T-cell (primary cell): ENCODE data around the gene UBA5. TPM values are rescaled to one million over a fixed set of nuclear protein-coding genes. Genes with fewer than 3 reads are reported as not detected.

Source experiments
- ATAC-seq, 4 experiments: fragments of 200-7000 bp in 3 of 4; fragments of 150-1000 bp in 1 of 4; cut with Tn5 transposase; replicated peaks in 1 of 4; 1 replicate in 3 of 4; 2 replicates in 1 of 4; pipeline ENCODE4 v1.10.0; 2021; ENCODE audit warnings: moderate library complexity in 3 of 4, mild to moderate bottlenecking in 2 of 4, moderate number of reproducible peaks in 1 of 4
- CTCF ChIA-PET, 2 donors: fragments of 300-600 bp; sonication (Branson Sonifier 250); formaldehyde crosslinking; loops; one replicate each; lab custom pipeline; 2022; ENCODE audit warnings: antibody characterized with exemption in 2 of 2; lab: Charles Lee
- POLR2A ChIA-PET, 2 donors: fragments of 300-600 bp; sonication (Branson Sonifier 250); formaldehyde crosslinking; loops; one replicate each; lab custom pipeline; 2022; ENCODE audit warnings: antibody characterized with exemption in 2 of 2; lab: Charles Lee
- DNase-seq, 35 experiments: peaks; one replicate each; pipeline versions ENCODE4 v3.0.0 to v3.0.0-alpha.2; 2013 to 2023
- H3K27ac ChIP-seq: one replicate; pipeline ENCODE4 v1.5.1; 2013; ENCODE audit warnings: low read length
- H3K27me3 ChIP-seq, 2 experiments: replicated peaks in 1 of 2; 1 replicate in 1 of 2; 2 replicates in 1 of 2; pipeline versions ENCODE4 v1.6.1 to v1.7.0; 2013; ENCODE audit warnings: low read length in 1 of 2, mixed read lengths in 1 of 2; ENCODE audit not compliant: control insufficient read depth in 2 of 2, insufficient read depth in 2 of 2; ENCODE audit errors: extremely low read depth in 1 of 2
- H3K36me3 ChIP-seq, 2 donors: 1 replicate in 1 of 2; 2 replicates in 1 of 2; pipeline versions ENCODE4 v1.6.1 to v1.7.0; 2013; ENCODE audit warnings: low read length in 1 of 2; ENCODE audit not compliant: control insufficient read depth in 2 of 2, insufficient read depth in 1 of 2; ENCODE audit errors: extremely low read depth in 1 of 2
- H3K4me1 ChIP-seq, 2 experiments: 1 replicate in 1 of 2; 2 replicates in 1 of 2; pipeline versions ENCODE4 v1.6.1 to v1.7.0; 2013; ENCODE audit warnings: low read length in 2 of 2, mixed read lengths in 1 of 2; ENCODE audit not compliant: insufficient read depth in 2 of 2, control insufficient read depth in 1 of 2; ENCODE audit errors: extremely low read depth in 1 of 2
- H3K4me3 ChIP-seq, 2 donors: 1 replicate in 1 of 2; 2 replicates in 1 of 2; pipeline versions ENCODE4 v1.5.1 to v1.7.0; 2013; ENCODE audit warnings: mild to moderate bottlenecking in 2 of 2, low read length in 1 of 2, moderate library complexity in 1 of 2; ENCODE audit not compliant: control insufficient read depth in 1 of 2; ENCODE audit errors: extremely low read depth in 1 of 2
- H3K9me3 ChIP-seq: 2 replicates; pipeline ENCODE4 v1.7.0; 2013
- H3K27ac Mint-ChIP-seq, 2 donors: one replicate each; pipeline ENCODE4 v1.8.0; 2020 to 2021; ENCODE audit warnings: mild to moderate bottlenecking in 2 of 2, mixed read lengths in 2 of 2
- H3K27me3 Mint-ChIP-seq, 2 donors: one replicate each; pipeline ENCODE4 v1.8.0; 2021 to 2022; ENCODE audit warnings: mixed read lengths in 2 of 2
- H3K36me3 Mint-ChIP-seq: one replicate; pipeline ENCODE4 v1.8.0; 2021; ENCODE audit warnings: mixed read lengths
- H3K4me1 Mint-ChIP-seq, 3 donors: one replicate each; pipeline ENCODE4 v1.8.0; 2020 to 2022; ENCODE audit warnings: mixed read lengths in 3 of 3, mild to moderate bottlenecking in 1 of 3
- H3K4me3 Mint-ChIP-seq, 3 donors: one replicate each; pipeline ENCODE4 v1.8.0; 2020 to 2022; ENCODE audit warnings: mild to moderate bottlenecking in 3 of 3, mixed read lengths in 3 of 3, moderate library complexity in 3 of 3
- H3K9me3 Mint-ChIP-seq, 3 donors: one replicate each; pipeline ENCODE4 v1.8.0; 2020 to 2022; ENCODE audit warnings: mixed read lengths in 3 of 3
- WGBS: methylation state at CpG from one replicate; pipeline ENCODE4 v1.1.5; 2013; ENCODE audit warnings: missing lambda C conversion rate; ENCODE audit not compliant: insufficient coverage; 5-methylcytosine and 5-hydroxymethylcytosine counted together
- total RNA-seq, 35 experiments: library from RNA in 6 of 35; stranded (reverse) in 6 of 35; fragments of 120-200 nt in 1 of 35; gene quantifications; one replicate each; pipeline versions ENCODE4 v1.2.1 to v1.2.4 and lab custom pipeline; 2013 to 2026

Gene UBA5
- total RNA-seq, 5 donors from 2014 or later (not counting 1 experiment from before 2014, with no cell fraction given), result 24.7 to 42.2 (median 27.7) TPM

- Mint-ChIP-seq H3K4me1 (peaks cover 0 to 12% (median 8%) of the 10 kb centered on the region in 3 donors), H3K27ac (no peak overlapping the region), H3K36me3 (peaks cover 34% of the 10 kb centered on the region), H3K9me3 (no peaks in the 10 kb centered on the region), H3K27me3 (no peaks in the 10 kb centered on the region), H3K4me3 (no peak overlapping the region)
- no peak overlapping the region for H3K4me3 ChIP-seq
- ChIA-PET CTCF (interaction anchor here (0.6 kb wide), 2 partner anchors 9 to 28 kb away, joined by 3 read pairs; no protein-coding TSS in a partner anchor), POLR2A (no interaction called here)
- H3K27me3 ChIP-seq, result no peaks in the 10 kb centered on the region
- H3K36me3 ChIP-seq, result peaks cover 3 to 35% of the 10 kb centered on the region in 2 donors
- H3K9me3 ChIP-seq, result no peaks in the 10 kb centered on the region
- no peaks in the 10 kb centered on the region for H3K4me1 ChIP-seq
- no peak for DNase-seq
- ATAC-seq, result no peak
- no CpG with 5 or more reads among the region's 6 CpGs for WGBS
- H3K27ac ChIP-seq, result no peak overlapping the region
These were observed 50.2 kb downstream of the UBA5 start for GRCh38 chr3:132710311-132710710.

GRCh38 chr3:132713977-132714727, 54.0 kb downstream of the UBA5 start:
- H3K27ac Mint-ChIP-seq, result no peak overlapping the region
- CTCF ChIA-PET, result no interaction called here

GRCh38 chr3:132716372-132716771, 56.2 kb downstream of the UBA5 start:
- H3K36me3 Mint-ChIP-seq, result peaks cover 21% of the 10 kb centered on the region
- POLR2A ChIA-PET, result no interaction called here
- H3K27ac Mint-ChIP-seq, result peak overlapping the region in 1 of 2 donors; percentile 44

More at GRCh38 chr3:132713977-132714727, 54.0 kb downstream of the UBA5 start:
- Mint-ChIP-seq H3K27me3 (no peaks in the 10 kb centered on the region), H3K9me3 (no peaks in the 10 kb centered on the region), H3K36me3 (peaks cover 26% of the 10 kb centered on the region), H3K4me3 (no peak overlapping the region), H3K4me1 (peaks cover 6 to 25% (median 25%) of the 10 kb centered on the region in 3 donors)
- no peaks in the 10 kb centered on the region for H3K27me3 ChIP-seq
- no peak for ATAC-seq
- H3K4me1 ChIP-seq, result no peaks in the 10 kb centered on the region
- POLR2A ChIA-PET, result no interaction called here
- no CpG with 5 or more reads among the region's 5 CpGs for WGBS
- no peak overlapping the region for H3K27ac ChIP-seq
- no peaks in the 10 kb centered on the region for H3K9me3 ChIP-seq
- peaks cover 0 to 35% of the 10 kb centered on the region in 2 donors for H3K36me3 ChIP-seq
- no peak overlapping the region for H3K4me3 ChIP-seq
- DNase-seq, result no peak

DNA sequence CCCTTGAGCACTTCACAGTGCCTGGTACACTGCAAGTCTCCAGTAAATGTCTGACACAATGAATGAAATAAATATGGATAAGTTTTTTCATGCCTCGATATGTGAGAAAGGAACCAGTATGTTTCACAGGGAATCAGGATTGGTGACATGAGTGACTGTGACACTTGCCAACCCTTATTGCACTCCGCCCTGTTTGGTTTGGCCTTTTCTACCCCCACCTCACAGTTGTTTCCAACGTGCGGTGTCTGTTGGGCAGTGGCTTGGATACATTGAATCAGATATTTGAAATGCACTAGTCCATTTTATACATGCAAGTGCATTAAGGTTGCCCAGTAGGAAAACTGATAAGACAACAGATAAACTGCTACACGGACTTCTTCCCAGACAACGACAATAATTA, 60.1 kb downstream of the UBA5 start:
- no peak for DNase-seq
- Histone ChIP-seq H3K9me3 (no peaks in the 10 kb centered on the region), H3K36me3 (peaks cover 0 to 12% of the 10 kb centered on the region in 2 donors), H3K4me1 (peaks cover 16 to 24% of the 10 kb centered on the region in 2 experiments), H3K27ac (no peak overlapping the region), H3K4me3 (no peak overlapping the region), H3K27me3 (no peaks in the 10 kb centered on the region)
- Mint-ChIP-seq H3K36me3 (peaks cover 16% of the 10 kb centered on the region), H3K27ac (peak overlapping the region in 1 of 2 donors; percentile 60), H3K9me3 (no peaks in the 10 kb centered on the region), H3K27me3 (no peaks in the 10 kb centered on the region), H3K4me3 (peak overlapping the region; percentile 90 to 92 (median 91)), H3K4me1 (peaks cover 43 to 51% (median 51%) of the 10 kb centered on the region in 3 donors)
- ChIA-PET CTCF (interaction anchor here in 1 of 2 donors (0.6 kb wide), 1 partner anchor 849 kb away, joined by 3 read pairs; no protein-coding TSS in a partner anchor), POLR2A (interaction anchor here in 1 of 2 donors (0.6 kb wide), 2 partner anchors 11 to 63 kb away, joined by 4 to 8 read pairs; no protein-coding TSS in a partner anchor)
- no peak for ATAC-seq
- WGBS, result no CpG with 5 or more reads among the region's 6 CpGs

More at GRCh38 chr3:132716372-132716771, 56.2 kb downstream of the UBA5 start:
- no peaks in the 10 kb centered on the region for H3K9me3 Mint-ChIP-seq
- Histone ChIP-seq H3K4me3 (no peak overlapping the region), H3K36me3 (peaks cover 0 to 19% of the 10 kb centered on the region in 2 donors), H3K27ac (no peak overlapping the region), H3K27me3 (no peaks in the 10 kb centered on the region), H3K4me1 (peaks cover 10 to 13% of the 10 kb centered on the region in 2 experiments), H3K9me3 (no peaks in the 10 kb centered on the region)
- no peak for DNase-seq
- H3K4me1 Mint-ChIP-seq, result peaks cover 28 to 44% (median 43%) of the 10 kb centered on the region in 3 donors
- ATAC-seq, result no peak
- CTCF ChIA-PET, result interaction anchor here in 1 of 2 donors (0.7 to 1.4 kb wide), 2 partner anchors 10 to 12 kb away, joined by 3 to 7 read pairs; no protein-coding TSS in a partner anchor
- no peak overlapping the region for H3K4me3 Mint-ChIP-seq
- H3K27me3 Mint-ChIP-seq, result no peaks in the 10 kb centered on the region

- peak overlapping the region; percentile 90 to 92 (median 91) for H3K4me3 Mint-ChIP-seq
- 3% methylated on average over 44 of the region's 47 CpGs for WGBS
- ATAC-seq (peak; percentile 21 to 28 (median 26)), DNase-seq (peak in 6 of 35 experiments; percentile 0 to 20 (median 2))
- H3K36me3 Mint-ChIP-seq, result peaks cover 11% of the 10 kb centered on the region
- peak overlapping the region; percentile 88 to 91 for H3K4me3 ChIP-seq
- peaks cover 16 to 24% of the 10 kb centered on the region in 2 experiments for H3K4me1 ChIP-seq
- ChIA-PET POLR2A (interaction anchor here in 1 of 2 donors (0.9 kb wide), 1 partner anchor 863 kb away, joined by 5 read pairs; no protein-coding TSS in a partner anchor), CTCF (interaction anchor here in 1 of 2 donors (1.0 kb wide), 1 partner anchor 852 kb away, joined by 3 read pairs; the partner anchor contains the start of gene CDV3)
- H3K36me3 ChIP-seq, result peaks cover 0 to 5% of the 10 kb centered on the region in 2 donors
- H3K27ac ChIP-seq, result peak overlapping the region; percentile 26
- H3K27me3 ChIP-seq, result no peaks in the 10 kb centered on the region
- no peaks in the 10 kb centered on the region for H3K9me3 ChIP-seq
- no peaks in the 10 kb centered on the region for H3K27me3 Mint-ChIP-seq
- no peaks in the 10 kb centered on the region for H3K9me3 Mint-ChIP-seq
- peaks cover 43 to 46% (median 46%) of the 10 kb centered on the region in 3 donors for H3K4me1 Mint-ChIP-seq
- H3K27ac Mint-ChIP-seq, result peak overlapping the region; percentile 76 to 82
These were observed 61.5 kb downstream of the UBA5 start for GRCh38 chr3:132721479-132722164.
